GM23248 (cell line): ENCODE measurements around the gene NCL.

Experiments used
- EZH2 ChIP-seq: fragments of 200-600 bp; sonication (generic); IDR thresholded peaks from 2 replicates; pipeline ENCODE4 v1.6.1; 2018; ENCODE audit warnings: antibody characterized with exemption, mild to moderate bottlenecking; ENCODE audit not compliant: insufficient read depth, poor library complexity, severe bottlenecking
- EZH2phosphoT487 ChIP-seq: fragments of 200-600 bp; sonication (generic); IDR thresholded peaks from 2 replicates; pipeline ENCODE4 v1.6.1; 2018; ENCODE audit warnings: antibody characterized with exemption, moderate library complexity, mild to moderate bottlenecking, low read depth; ENCODE audit not compliant: insufficient read depth

- TF ChIP-seq EZH2phosphoT487 (no peak), EZH2 (no peak)
Measured at GRCh38 chr2:231418820-231419640, 45.3 kb downstream of the NCL start.
